OCI-LY3 (cell line): ENCODE measurements around the gene AKT3.

Experiments used
- EZH2phosphoT487 ChIP-seq: fragments of 200-600 bp; shearing (Covaris generic); IDR thresholded peaks from 2 replicates; pipeline ENCODE4 v1.6.1; 2018; ENCODE audit warnings: antibody characterized with exemption, mixed run types, low read depth
- TF ChIP-seq, protein P1 (sequence below): fragments of 200-600, 300-600 bp; sonication (generic); IDR thresholded peaks from 2 replicates; pipeline ENCODE4 v1.5.1; 2014; ENCODE audit warnings: antibody characterized with exemption, low read length, low read depth

GRCh38 chr1:243725075-243725474 lies 125.0 kb downstream of the AKT3 start:
- TF ChIP-seq, protein P1, sequence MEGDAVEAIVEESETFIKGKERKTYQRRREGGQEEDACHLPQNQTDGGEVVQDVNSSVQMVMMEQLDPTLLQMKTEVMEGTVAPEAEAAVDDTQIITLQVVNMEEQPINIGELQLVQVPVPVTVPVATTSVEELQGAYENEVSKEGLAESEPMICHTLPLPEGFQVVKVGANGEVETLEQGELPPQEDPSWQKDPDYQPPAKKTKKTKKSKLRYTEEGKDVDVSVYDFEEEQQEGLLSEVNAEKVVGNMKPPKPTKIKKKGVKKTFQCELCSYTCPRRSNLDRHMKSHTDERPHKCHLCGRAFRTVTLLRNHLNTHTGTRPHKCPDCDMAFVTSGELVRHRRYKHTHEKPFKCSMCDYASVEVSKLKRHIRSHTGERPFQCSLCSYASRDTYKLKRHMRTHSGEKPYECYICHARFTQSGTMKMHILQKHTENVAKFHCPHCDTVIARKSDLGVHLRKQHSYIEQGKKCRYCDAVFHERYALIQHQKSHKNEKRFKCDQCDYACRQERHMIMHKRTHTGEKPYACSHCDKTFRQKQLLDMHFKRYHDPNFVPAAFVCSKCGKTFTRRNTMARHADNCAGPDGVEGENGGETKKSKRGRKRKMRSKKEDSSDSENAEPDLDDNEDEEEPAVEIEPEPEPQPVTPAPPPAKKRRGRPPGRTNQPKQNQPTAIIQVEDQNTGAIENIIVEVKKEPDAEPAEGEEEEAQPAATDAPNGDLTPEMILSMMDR, result no peak
- no peak for TF ChIP-seq EZH2phosphoT487
